Measurements from ENCODE around the gene SRGAP1.

DNA sequence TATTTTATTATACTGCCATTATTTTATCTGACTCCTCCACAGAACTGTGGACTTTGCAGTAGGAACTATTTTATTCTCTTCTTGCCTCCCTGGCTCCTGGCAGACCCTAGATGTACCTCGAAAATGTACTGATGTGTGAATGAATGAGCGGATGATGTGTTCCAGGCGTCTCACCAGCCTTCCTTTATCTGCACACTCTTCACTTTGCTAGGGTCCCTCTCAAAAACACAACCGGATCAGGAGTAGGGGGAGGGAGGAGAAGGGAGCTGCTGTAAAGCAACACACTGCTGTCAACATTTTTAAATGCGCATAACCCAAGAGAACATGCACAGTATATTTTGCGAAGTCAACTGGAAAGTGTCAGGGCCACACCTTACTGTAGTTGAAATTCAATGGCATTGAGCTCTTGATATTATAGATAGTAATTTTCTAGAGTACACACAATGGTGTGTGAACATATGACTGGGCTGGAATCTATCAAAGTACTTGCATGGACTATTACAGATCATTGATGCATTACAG lies 36.3 kb downstream of the SRGAP1 start:
- no peak for TF ChIP-seq POLR2AphosphoS5 (IDR thresholded peaks at IDR 0.05)
- TF ChIP-seq, protein P1, sequence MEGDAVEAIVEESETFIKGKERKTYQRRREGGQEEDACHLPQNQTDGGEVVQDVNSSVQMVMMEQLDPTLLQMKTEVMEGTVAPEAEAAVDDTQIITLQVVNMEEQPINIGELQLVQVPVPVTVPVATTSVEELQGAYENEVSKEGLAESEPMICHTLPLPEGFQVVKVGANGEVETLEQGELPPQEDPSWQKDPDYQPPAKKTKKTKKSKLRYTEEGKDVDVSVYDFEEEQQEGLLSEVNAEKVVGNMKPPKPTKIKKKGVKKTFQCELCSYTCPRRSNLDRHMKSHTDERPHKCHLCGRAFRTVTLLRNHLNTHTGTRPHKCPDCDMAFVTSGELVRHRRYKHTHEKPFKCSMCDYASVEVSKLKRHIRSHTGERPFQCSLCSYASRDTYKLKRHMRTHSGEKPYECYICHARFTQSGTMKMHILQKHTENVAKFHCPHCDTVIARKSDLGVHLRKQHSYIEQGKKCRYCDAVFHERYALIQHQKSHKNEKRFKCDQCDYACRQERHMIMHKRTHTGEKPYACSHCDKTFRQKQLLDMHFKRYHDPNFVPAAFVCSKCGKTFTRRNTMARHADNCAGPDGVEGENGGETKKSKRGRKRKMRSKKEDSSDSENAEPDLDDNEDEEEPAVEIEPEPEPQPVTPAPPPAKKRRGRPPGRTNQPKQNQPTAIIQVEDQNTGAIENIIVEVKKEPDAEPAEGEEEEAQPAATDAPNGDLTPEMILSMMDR (IDR thresholded peaks at IDR 0.05): no peak
- no peak for TF ChIP-seq POLR2A (IDR thresholded peaks at IDR 0.05)

Data from upper lobe of left lung (tissue), 4 donors.